K562 (cell line): ENCODE measurements around the gene PHACTR3. TPM values are rescaled to one million over a fixed set of nuclear protein-coding genes. Genes with fewer than 3 reads are reported as not detected.

Experiments
- ATAC-seq: fragments of 200-7000 bp; cut with Tn5 transposase; 3 replicates; pipeline ENCODE4 v1.9.1; 2020; ENCODE audit warnings: moderate library complexity
- BruUV-seq: library from RNA; stranded (reverse); fragments of 400-500 nt; replicated peaks from 2 replicates; lab custom pipeline; 2021; lab: Mats Ljungman, UMichigan
- CTCF ChIA-PET: fragments of 300-600 bp; formaldehyde crosslinking; extraction: SDS; loops from one replicate; lab custom pipeline; 2021; ENCODE audit warnings: low intra/inter-chr PET ratio; lab: Yijun Ruan, JAX
- POLR2A ChIA-PET: fragments of 300-600, 350-650 bp; sonication (Branson Sonifier 250); formaldehyde crosslinking; extraction: SDS; loops from one replicate; lab custom pipeline; 2021; ENCODE audit warnings: antibody characterized with exemption, inconsistent platforms; lab: Yijun Ruan, JAX
- DNase-seq, 4 experiments: peaks; one replicate each; pipeline versions ENCODE4 v3.0.0 to v3.0.0-alpha.2; 2011 to 2018; ENCODE audit warnings: low spot score in 3 of 4, mixed read lengths in 3 of 4; ENCODE audit errors: extremely low read depth in 1 of 4
- FAIRE-seq: peaks from 2 replicates; lab custom pipeline; 2011; peaks lifted over from hg19 to GRCh38; lab: Jason Lieb, UNC
- H2AFZ ChIP-seq: 2 replicates; pipeline ENCODE4 v1.6.0; 2011; ENCODE audit warnings: low read depth, low read length, control low read depth, inconsistent platforms
- H3K27ac ChIP-seq: fragments of 200-600 bp; 3 replicates; pipeline ENCODE4 v1.8.0; 2011; ENCODE audit warnings: low read depth, mild to moderate bottlenecking, control low read depth, inconsistent platforms, low read length, moderate library complexity, mixed read lengths; ENCODE audit errors: extremely low read depth
- H3K27me3 ChIP-seq, 2 experiments: fragments of 300-600 bp in 1 of 2; 2 replicates in 1 of 2; 3 replicates in 1 of 2; pipeline versions ENCODE4 v1.6.0 to v1.8.0; 2011; ENCODE audit warnings: inconsistent platforms in 2 of 2, low read length in 2 of 2, mild to moderate bottlenecking in 1 of 2, mixed read lengths in 1 of 2, moderate library complexity in 1 of 2; ENCODE audit not compliant: control insufficient read depth in 2 of 2, insufficient read depth in 2 of 2
- H3K36me3 ChIP-seq: fragments of 300-600 bp; 3 replicates; pipeline ENCODE4 v1.8.0; 2011; ENCODE audit warnings: mild to moderate bottlenecking, low read length, inconsistent platforms; ENCODE audit not compliant: control insufficient read depth, insufficient read depth
- H3K4me1 ChIP-seq, 2 experiments: fragments of 200-600 bp in 1 of 2; replicated peaks in 1 of 2; 2 replicates in 1 of 2; 3 replicates in 1 of 2; pipeline versions ENCODE4 v1.5.1 to v1.8.0; 2011; ENCODE audit warnings: inconsistent platforms in 2 of 2, low read length in 2 of 2, mild to moderate bottlenecking in 1 of 2, mixed read lengths in 1 of 2, moderate library complexity in 1 of 2; ENCODE audit not compliant: control insufficient read depth in 2 of 2, insufficient read depth in 2 of 2
- H3K4me2 ChIP-seq: 2 replicates; pipeline ENCODE4 v1.6.1; 2011; ENCODE audit warnings: low read length, control low read depth, inconsistent platforms, mixed read lengths; ENCODE audit not compliant: insufficient read depth
- H3K4me3 ChIP-seq: fragments of 200-600 bp; sonication (generic), shearing (Covaris generic); 2 replicates; pipeline ENCODE4 v1.5.1; 2016; ENCODE audit warnings: control low read depth, inconsistent platforms
- H3K79me2 ChIP-seq: fragments of 200-600 bp; 3 replicates; pipeline ENCODE4 v1.8.0; 2011; ENCODE audit warnings: low read length, inconsistent platforms; ENCODE audit not compliant: control insufficient read depth, insufficient read depth
- H3K9ac ChIP-seq, 2 experiments: 2 replicates each; pipeline versions ENCODE4 v1.6.0 to v1.6.1; 2011; ENCODE audit warnings: low read depth in 2 of 2, low read length in 2 of 2, control low read depth in 1 of 2, inconsistent platforms in 1 of 2, mild to moderate bottlenecking in 1 of 2, mixed read lengths in 1 of 2; ENCODE audit not compliant: insufficient read depth in 1 of 2
- H3K9me1 ChIP-seq: one replicate; pipeline ENCODE4 v1.6.0; 2011; ENCODE audit warnings: inconsistent platforms, mild to moderate bottlenecking, low read length, moderate library complexity; ENCODE audit not compliant: control insufficient read depth, insufficient read depth
- H3K9me3 ChIP-seq: replicated peaks from 2 replicates; pipeline ENCODE4 v1.5.1; 2011; ENCODE audit warnings: low read depth, low read length, inconsistent platforms; ENCODE audit not compliant: control insufficient read depth, insufficient read depth
- H4K20me1 ChIP-seq: replicated peaks from 2 replicates; pipeline ENCODE4 v1.6.1; 2011; ENCODE audit warnings: low read length, inconsistent platforms, mixed read lengths; ENCODE audit not compliant: control insufficient read depth, insufficient read depth
- MYNN ChIP-seq, 2 experiments: sonication (generic); formaldehyde crosslinking in 1 of 2; IDR thresholded peaks; 2 replicates each; pipeline versions ENCODE4 v1.5.0 to v1.6.1; 2016 to 2020; ENCODE audit warnings: antibody characterized with exemption in 1 of 2, missing genetic modification reagents in 1 of 2
- ZNF134 ChIP-seq: fragments of 250-450 bp; sonication (Bioruptor Pico); conservative IDR thresholded peaks from 2 replicates; pipeline ENCODE4 v1.4.0; 2020
- WGBS: fragments of 100-300 bp; shearing (Covaris generic); methylation state at CpG from one replicate; pipeline ENCODE4 v1.1.6; 2016; ENCODE audit warnings: low coverage, mixed read lengths; ENCODE audit not compliant: insufficient coverage; ENCODE audit errors: missing lambda C conversion rate; 5-methylcytosine and 5-hydroxymethylcytosine counted together
- in situ Hi-C: fragments of 300-500 bp; cut with MboI; formaldehyde crosslinking; loops from 4 replicates; pipeline ENCODE4 v1.15.0; 2018; ENCODE audit warnings: inconsistent platforms, mixed read lengths
- intact Hi-C: fragments of 100-400 bp; cut with micrococcal nuclease; formaldehyde crosslinking; loops from 2 replicates; pipeline ENCODE4 v1.14.2; 2022
- polyA plus RNA-seq, 8 experiments: library from polyadenylated mRNA; depleted of rRNA in 4 of 8; stranded (reverse) in 5 of 8; unstranded in 3 of 8; fragments of >200 nt; fragmentation: Nextera tagmentation in 2 of 8; fragmentation: Illumina TruSeq in 1 of 8; extraction: Ambion mirVana in 2 of 8; extraction: Trizol in 1 of 8; gene quantifications; 2 replicates each; pipeline versions ENCODE4 v1.2.1 to v1.2.3, GENCODE V29; 2011 to 2014; ENCODE audit warnings: inconsistent platforms in 1 of 8, missing spikeins in 1 of 8
- total RNA-seq, 7 experiments: library from RNA; depleted of rRNA in 6 of 7; stranded (reverse); fragments of >200 nt in 6 of 7; fragmentation: Illumina TruSeq in 2 of 7; extraction: Trizol in 2 of 7; gene quantifications; 2 replicates each; pipeline versions ENCODE4 v1.2.1 to v1.2.3, GENCODE V29; 2011 to 2021; ENCODE audit warnings: low replicate concordance in 1 of 7

PHACTR3 gene
- total and polyA plus RNA-seq, 9 of the 15 experiments (the other 6 are each of a cell fraction or from before 2014, with no cell fraction given) = not detected

DNA sequence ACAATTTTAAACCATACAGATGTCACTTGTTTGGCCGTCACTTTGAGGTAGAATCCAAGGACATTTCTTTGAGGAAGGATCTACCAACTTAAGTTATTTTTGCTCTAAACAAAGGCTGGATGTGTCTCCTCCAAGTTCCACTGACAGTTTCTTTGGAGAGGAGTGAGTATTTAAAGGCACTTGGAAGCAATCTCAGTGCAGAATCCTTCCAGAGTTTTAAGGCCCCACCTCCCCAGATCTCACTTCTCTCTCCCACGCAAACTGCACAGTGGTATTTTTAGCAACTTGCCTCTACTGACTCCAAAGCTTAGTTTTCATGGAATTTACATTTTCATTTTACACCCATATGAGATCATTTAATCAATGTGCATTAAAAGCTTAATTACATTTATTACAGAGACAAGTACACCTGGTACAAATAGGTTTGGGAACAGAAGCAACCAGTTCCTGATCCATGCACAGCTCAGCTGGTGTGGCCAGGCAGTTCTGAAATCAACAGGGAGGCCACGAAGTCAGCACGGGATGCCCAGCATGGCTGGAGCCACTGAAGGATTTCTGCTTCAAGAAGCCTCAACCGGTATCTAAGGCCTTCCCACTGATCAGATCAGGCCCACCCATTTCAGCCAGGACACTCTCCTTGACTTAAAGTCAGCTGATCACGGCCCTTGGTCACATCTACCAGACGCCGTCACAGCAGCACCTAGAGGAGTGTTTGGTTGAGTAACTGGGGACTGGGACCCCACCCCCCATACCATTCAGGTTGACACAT lies 219.3 kb downstream of the PHACTR3 start:
- in situ Hi-C loops (loop anchor here (10.0 kb wide), 1 partner anchor 1961 kb away; no protein-coding TSS in a partner anchor), intact Hi-C loops (no loop called here)
- POLR2A ChIA-PET = interaction anchor here (1.1 kb wide), 1 partner anchor 14 kb away, joined by 6 read pairs; no protein-coding TSS in a partner anchor
- WGBS = 2% methylated on average over 8 of the region's 8 CpGs
- FAIRE-seq (no peak), ATAC-seq (no peak), DNase-seq (no peak)
- H3K36me3 ChIP-seq = no peaks in the 10 kb centered on the region
- H3K4me2 ChIP-seq = no peak overlapping the region
- no peaks in the 10 kb centered on the region for H3K4me1 ChIP-seq
- BruUV-seq = no TSS peak
- peak; percentile 63; the same call in 1 of the 2 replicates for TF ChIP-seq ZNF134 (CRISPR knock-in tag)
- no peak for TF ChIP-seq MYNN (IDR thresholded peaks at IDR 0.05)
- no peak for TF ChIP-seq MYNN (CRISPR knock-in tag; IDR thresholded peaks at IDR 0.05)
- no peak overlapping the region for H3K27ac ChIP-seq
- CTCF ChIA-PET = no interaction called here
- H3K27me3 ChIP-seq = peaks cover 0 to 26% of the 10 kb centered on the region in 2 experiments; a peak in 1 of 5 replicates
- no peak overlapping the region for H2AFZ ChIP-seq
- no peaks in the 10 kb centered on the region for H3K79me2 ChIP-seq
- H3K4me3 ChIP-seq = no peak overlapping the region
- no peak overlapping the region for H3K9ac ChIP-seq
- H3K9me1 ChIP-seq = no peaks in the 10 kb centered on the region
- no peaks in the 10 kb centered on the region; the same call in 1 of the 2 replicates for H4K20me1 ChIP-seq
- no peaks in the 10 kb centered on the region for H3K9me3 ChIP-seq
